GM19372 (cell line): ENCODE results near the gene EPHB2.

Experiments
- ATAC-seq: cut with Tn5 transposase; IDR thresholded peaks from one replicate; pipeline ENCODE4 v1.9.1; 2021; ENCODE audit warnings: mild to moderate bottlenecking, low read depth, moderate library complexity; ENCODE audit not compliant: unreplicated experiment

EPHB2 gene

DNA sequence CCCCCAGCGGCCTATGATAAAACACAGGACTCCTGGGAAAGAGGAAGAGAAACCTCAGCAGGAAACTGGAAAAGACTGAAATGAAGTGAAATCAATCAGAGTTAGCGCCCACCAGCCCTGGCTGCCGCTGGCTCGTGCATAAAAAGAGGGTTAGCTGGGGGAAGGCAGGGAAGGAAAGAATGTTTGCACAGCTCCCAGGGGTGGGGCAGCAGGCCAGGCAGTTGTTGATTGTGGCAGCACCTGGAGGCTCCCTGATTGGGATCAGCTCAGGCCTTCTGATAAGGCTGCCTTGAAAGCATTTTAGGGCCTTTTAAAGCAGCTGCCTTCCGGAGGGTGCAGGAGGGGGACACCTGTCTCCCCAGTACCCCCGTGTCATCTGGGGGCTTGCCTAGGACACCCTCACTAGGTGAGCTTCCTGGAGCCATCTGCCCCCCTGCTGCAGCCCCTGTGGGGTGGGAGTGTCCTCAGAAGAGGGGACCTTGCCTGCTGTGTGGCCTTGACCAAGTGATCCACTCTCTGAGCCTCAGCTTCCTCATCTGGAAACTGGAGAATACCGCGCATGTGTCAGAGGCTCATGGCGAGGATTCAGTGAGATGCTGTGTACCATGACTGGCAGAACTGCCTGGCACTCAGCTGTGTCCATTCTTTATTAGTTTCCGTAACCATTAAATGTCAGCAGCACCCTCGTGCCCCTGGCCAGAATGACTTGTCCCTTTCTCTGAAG lies 6.6 kb downstream of the EPHB2 start:
- ATAC-seq = no peak

DNA sequence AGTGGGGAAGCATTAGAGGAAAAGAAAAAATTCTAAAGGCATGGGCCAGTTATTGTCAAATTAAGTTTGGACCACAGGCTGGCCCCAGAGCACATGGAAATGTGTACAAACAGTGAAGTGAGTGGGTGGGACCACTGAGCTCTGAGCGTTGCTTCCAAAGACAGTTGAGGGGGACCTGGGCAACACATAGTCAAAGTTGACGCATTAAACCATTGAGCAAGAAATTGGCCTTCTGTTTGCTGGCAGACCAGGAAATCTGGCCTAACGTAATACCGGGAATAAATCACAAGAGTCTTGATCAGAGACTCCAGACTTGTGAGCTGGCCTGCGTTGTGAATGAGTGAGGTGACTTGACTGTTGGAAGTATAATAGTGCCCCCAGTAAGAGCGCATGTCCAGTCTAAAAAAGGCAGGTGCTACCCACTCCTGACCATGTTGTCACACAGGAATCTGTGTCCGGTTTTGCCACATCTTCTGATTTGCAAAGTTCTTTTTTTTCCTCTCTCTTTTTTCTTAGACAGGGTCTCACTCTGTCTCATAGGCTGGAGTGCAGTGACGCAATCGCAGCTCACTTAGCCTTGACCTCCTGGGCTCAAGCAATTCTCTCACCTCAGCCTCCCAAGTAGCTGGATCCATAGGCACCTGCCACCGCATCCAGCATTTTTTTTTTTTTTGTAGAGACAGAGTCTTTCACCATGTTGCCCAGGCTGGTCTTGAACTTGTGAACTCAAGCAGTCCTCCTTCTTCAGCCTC lies 10.7 kb downstream of the EPHB2 start:
- no peak for ATAC-seq

GRCh38 chr1:22722901-22723550 lies 12.4 kb downstream of the EPHB2 start:
- no peak for ATAC-seq

- no peak for ATAC-seq
These were observed 17.2 kb downstream of the EPHB2 start for GRCh38 chr1:22727873-22728272.

- no peak for ATAC-seq
These were observed 18.2 kb downstream of the EPHB2 start for GRCh38 chr1:22728751-22729399.

DNA sequence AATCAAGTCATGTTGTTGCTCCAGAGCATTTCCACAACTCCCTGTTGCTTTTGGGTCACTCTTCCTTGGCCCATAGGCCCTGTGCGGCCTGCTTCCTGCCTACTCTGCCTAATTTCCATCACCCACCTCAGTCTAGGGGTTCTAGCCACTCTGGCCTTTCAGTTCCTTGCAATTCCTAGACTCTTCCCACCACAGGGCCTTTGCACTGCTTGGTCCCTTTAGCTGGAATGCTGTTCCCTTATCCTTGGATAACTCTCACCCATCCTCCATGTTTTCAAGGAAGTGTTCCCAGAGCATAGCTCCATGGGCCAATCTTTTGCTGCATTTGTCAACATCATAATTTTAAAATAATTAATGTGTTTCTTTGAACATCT lies 18.7 kb downstream of the EPHB2 start:
- no peak for ATAC-seq

- no peak for ATAC-seq
These were observed 19.3 kb downstream of the EPHB2 start for GRCh38 chr1:22729912-22730311.

DNA sequence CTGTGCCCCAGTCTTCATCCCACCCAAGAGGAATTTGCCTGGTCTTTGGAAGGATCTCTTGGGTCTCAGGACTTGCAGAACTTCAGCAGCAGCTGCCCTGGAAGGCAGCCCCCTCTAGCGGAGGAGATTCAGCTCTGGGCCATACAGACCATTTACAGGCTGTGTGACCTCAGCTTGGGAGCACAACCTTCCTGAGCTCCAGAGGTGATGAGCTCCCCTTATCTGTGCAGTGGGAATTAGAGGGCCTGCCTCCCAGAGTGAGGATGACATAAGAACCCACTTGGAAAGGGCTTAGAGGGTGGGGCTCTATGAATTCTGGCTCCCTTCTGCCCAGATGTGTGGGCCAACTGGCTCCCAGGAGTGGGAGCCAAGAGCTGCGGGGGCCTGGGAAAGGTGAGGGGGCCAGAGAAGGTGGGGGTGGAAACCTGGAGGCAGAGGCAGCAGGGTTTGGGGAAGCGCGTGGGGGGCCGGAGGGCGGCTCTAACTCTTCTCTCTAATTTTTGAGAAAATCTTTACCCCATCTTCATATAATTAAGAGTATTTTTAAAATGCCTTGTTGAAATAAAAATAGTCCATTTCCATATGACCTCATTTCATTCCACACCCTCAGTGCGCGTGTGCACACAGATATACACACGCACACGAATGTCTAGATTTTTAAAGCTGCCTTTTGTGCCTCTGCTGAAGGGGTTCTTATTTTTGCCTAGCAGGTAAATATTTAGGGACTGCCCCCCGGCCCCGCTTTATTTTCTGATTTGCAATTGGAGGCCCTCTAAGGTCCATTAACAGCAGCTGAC lies 21.5 kb downstream of the EPHB2 start:
- no peak for ATAC-seq

DNA sequence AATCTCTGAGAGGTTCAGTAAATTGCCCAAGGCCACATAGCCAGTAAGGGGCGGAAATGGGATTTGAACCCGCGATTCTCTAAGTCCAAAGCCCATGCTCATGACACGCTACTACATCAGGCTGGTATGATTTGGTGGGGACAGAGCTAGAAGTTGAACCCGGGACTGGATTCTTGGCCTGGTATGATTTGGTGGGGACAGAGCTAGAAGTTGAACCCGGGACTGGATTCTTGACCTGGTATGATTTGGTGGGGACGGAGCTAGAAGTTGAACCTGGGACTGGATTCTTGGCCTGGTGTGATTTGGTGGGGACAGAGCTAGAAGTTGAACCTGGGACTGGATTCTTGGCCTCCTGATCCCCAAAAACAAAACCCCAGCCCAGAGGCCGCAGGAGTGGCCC lies 23.0 kb downstream of the EPHB2 start:
- no peak for ATAC-seq

GRCh38 chr1:22736501-22737080 lies 26.0 kb downstream of the EPHB2 start:
- no peak for ATAC-seq

GRCh38 chr1:22737374-22738068 lies 26.9 kb downstream of the EPHB2 start:
- ATAC-seq = no peak

- ATAC-seq = no peak
These were observed 27.4 kb downstream of the EPHB2 start for GRCh38 chr1:22738069-22738435.

DNA sequence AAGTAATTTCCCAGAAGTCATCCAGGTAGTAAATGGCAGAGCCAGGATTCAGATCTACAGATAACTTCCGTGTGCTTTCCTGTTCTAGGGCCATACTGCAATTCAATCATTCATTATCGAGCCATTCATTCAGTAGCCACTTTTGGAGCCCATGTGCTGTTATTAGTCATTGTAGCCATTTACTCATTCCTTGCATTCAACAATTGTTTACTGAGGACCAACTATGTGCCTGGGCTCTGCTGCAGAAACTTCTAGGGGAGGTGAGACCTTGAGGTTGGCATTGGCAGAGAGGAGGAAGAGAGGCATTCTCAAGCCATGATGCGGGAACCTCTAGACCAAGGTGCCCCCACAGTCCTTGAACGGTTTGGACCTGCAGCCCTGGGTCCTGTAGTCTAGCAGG lies 27.9 kb downstream of the EPHB2 start:
- no peak for ATAC-seq

DNA sequence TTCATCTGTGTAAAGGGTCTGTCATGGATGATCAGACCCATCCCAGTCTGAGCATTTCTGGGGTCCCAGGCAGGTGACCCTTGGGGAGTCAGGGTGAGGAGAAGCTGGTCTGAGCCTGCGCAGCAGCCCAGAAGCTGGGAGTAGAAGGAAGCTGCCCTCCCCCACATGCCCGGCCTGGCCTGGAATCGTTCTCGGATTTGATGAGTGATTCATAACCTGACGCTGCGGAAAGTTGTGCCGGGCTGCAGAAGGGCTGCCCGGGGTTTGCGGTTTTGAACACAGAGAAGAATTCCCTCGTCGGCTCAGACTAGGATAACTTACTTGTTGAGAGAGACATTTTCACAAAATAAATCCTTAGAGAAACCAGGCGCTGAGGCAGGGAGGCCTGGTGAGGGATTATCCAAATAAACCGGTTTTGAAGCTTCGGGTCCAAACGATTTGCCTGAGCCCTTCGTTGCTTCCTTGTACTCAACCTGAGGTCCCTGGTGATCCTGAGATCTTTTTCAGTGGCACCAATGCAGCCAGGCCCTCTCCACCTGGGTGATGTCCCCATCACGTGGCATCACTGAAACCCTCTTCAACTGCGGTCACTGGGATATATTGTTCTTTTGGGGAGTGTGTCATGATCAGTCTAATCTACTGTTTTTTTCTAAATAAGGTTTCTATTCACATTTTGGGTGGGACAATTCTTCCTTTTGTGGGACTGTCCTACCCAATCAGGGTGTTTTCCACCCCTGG lies 29.2 kb downstream of the EPHB2 start:
- ATAC-seq = no peak

DNA sequence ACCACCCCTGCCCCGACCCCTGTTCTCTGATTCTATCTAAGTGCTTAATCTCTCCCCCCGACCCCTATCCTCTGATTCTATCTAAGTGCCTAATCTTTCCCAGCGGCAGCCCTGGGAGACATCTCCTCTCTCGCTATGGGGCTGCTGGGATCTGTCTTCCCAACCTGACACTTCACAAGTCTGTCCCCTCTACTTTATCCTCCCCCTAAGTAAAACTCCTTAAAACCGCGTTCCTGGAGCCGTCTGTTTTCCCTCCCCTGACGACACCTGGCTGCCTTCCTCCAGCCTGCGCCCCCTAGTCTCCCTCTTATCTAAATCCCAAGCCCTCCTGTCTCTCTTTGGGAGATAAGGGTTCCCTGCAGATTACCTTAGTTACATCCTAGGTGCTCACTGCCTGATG lies 30.5 kb downstream of the EPHB2 start:
- no peak for ATAC-seq

- no peak for ATAC-seq
These were observed 35.3 kb downstream of the EPHB2 start for GRCh38 chr1:22745669-22746585.

- ATAC-seq = no peak
These were observed 36.5 kb downstream of the EPHB2 start for GRCh38 chr1:22747021-22747734.
